BJ (cell line): ENCODE data around the gene C12orf43. TPM values are rescaled to one million over a fixed set of nuclear protein-coding genes. Genes with fewer than 3 reads are reported as not detected.

ENCODE experiments used
- CTCF ChIA-PET: fragments of 350-600 bp; formaldehyde crosslinking; extraction: SDS; loops from one replicate; lab custom pipeline; 2021; ENCODE audit warnings: antibody characterized with exemption, inconsistent platforms; lab: Yijun Ruan, JAX
- POLR2A ChIA-PET: fragments of 300-600 bp; sonication (Branson Sonifier 250); formaldehyde crosslinking; extraction: SDS; loops from one replicate; lab custom pipeline; 2021; ENCODE audit warnings: antibody characterized with exemption; lab: Charles Lee
- DNase-seq: peaks from one replicate; pipeline ENCODE4 v3.0.0-alpha.2; 2011; ENCODE audit warnings: low read depth
- H3K27me3 ChIP-seq: 2 replicates; pipeline ENCODE4 v1.6.0; 2011; ENCODE audit warnings: low read length; ENCODE audit not compliant: control insufficient read depth, insufficient read depth
- H3K36me3 ChIP-seq: 2 replicates; pipeline ENCODE4 v1.5.1; 2011; ENCODE audit warnings: low read length; ENCODE audit not compliant: control insufficient read depth, insufficient read depth
- H3K4me3 ChIP-seq: 2 replicates; pipeline ENCODE4 v1.5.1; 2011; ENCODE audit warnings: low read depth, mild to moderate bottlenecking, control low read depth, low read length
- CTCF ChIP-seq: IDR thresholded peaks from 2 replicates; pipeline ENCODE4 v1.5.1; 2011; ENCODE audit warnings: low read depth, mild to moderate bottlenecking, control low read depth, inconsistent platforms, low read length, moderate library complexity; ENCODE audit not compliant: insufficient read depth
- polyA plus RNA-seq: library from polyadenylated mRNA; depleted of rRNA; stranded (reverse); fragments of >200 nt; gene quantifications from 2 replicates; pipeline ENCODE4 v1.2.3, GENCODE V29; 2011

The C12orf43 gene
- polyA plus RNA-seq, 1 experiment, result 14.0 TPM

- DNase-seq, result no peak
- no peaks in the 10 kb centered on the region for H3K36me3 ChIP-seq
These were observed 45.5 kb upstream of the C12orf43 start for GRCh38 chr12:121061831-121062230.

GRCh38 chr12:121060149-121061001 is 44.1 kb upstream of the C12orf43 start:
- POLR2A ChIA-PET, result no interaction called here

More at GRCh38 chr12:121061831-121062230, 45.5 kb upstream of the C12orf43 start:
- Histone ChIP-seq H3K4me3 (no peak overlapping the region), H3K27me3 (no peaks in the 10 kb centered on the region)
- POLR2A ChIA-PET, result no interaction called here
- peak; percentile 26; the same call in 1 of the 2 replicates for TF ChIP-seq CTCF
- CTCF ChIA-PET, result interaction anchor here (0.8 to 3.9 kb wide), 10 partner anchors 9 to 170 kb away, joined by 3 to 33 read pairs (median 6); no protein-coding TSS in a partner anchor

DNA sequence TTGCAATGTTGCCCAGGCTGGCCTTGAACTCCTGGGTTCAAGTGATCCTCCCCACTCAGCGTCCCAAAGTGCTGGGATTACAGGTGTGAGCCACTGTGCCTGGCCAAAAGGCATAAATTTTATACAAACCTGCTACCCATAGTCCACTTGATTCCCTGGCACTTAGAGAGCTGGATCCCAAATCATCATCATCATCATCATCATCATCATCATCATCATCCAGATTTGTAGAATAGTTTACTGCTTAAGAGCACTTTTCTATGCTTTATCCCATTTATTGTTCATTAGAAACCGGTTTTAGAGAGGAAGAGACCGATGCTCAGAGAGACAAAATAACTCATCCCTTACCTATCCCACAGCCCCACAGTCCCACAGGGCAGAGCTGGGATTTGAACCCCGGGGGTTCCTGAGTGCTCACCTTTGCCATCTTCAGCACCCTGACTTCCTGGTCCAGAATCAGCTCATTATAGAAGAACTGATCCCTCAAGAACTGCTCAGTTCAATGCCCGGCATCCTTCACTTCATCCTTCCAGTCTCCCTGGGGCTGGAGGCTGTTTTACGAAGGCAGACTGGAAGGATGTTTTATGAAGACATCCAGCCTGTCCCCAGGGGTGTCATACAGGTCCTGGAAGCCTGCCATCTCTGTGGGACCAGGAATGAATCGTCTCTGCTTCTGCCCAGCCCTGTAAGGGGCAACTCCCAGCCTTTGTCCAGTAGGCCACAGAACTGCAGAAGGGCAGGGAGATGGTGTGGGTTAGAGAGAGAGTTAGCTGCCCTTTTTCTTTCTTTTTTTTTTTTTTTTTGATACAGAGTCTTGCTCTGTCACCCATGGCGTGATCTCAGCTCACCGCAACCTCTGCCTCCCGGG is 43.0 kb upstream of the C12orf43 start:
- CTCF ChIA-PET, result interaction anchor here (0.7 to 3.9 kb wide), 15 partner anchors 9 to 383 kb away, joined by 3 to 33 read pairs (median 4); no protein-coding TSS in a partner anchor
- DNase-seq, result no peak
- H3K4me3 ChIP-seq, result no peak overlapping the region
- no peaks in the 10 kb centered on the region for H3K27me3 ChIP-seq
- POLR2A ChIA-PET, result interaction anchor here (0.5 kb wide), 1 partner anchor 22 kb away, joined by 3 read pairs; no protein-coding TSS in a partner anchor
- H3K36me3 ChIP-seq, result no peaks in the 10 kb centered on the region
- no peak for TF ChIP-seq CTCF

More at GRCh38 chr12:121060149-121061001, 44.1 kb upstream of the C12orf43 start:
- no peaks in the 10 kb centered on the region for H3K27me3 ChIP-seq
- CTCF ChIA-PET, result interaction anchor here (0.6 to 3.9 kb wide), 21 partner anchors 10 to 382 kb away, joined by 3 to 33 read pairs (median 4); partner anchors contain the start of gene OASL
- H3K36me3 ChIP-seq, result no peaks in the 10 kb centered on the region
- no peak for DNase-seq
- H3K4me3 ChIP-seq, result peak overlapping the region; percentile 22; the same call in 1 of the 2 replicates
- TF ChIP-seq CTCF, result peak; percentile 71

- no peak for DNase-seq
- ChIA-PET CTCF (interaction anchor here (1.1 kb wide), 2 partner anchors 38 to 409 kb away, joined by 3 to 5 read pairs; no protein-coding TSS in a partner anchor), POLR2A (no interaction called here)
- H3K4me3 ChIP-seq, result no peak overlapping the region
- no peaks in the 10 kb centered on the region for H3K36me3 ChIP-seq
- no peaks in the 10 kb centered on the region for H3K27me3 ChIP-seq
- TF ChIP-seq CTCF, result no peak
These were observed 41.5 kb upstream of the C12orf43 start for GRCh38 chr12:121057794-121058193.
